Endothelial cell of umbilical vein (primary cell): ENCODE results near the gene CYP27A1.

Experiments
- EZH2 ChIP-seq: IDR thresholded peaks from 2 replicates; pipeline ENCODE4 v1.6.1; 2012; ENCODE audit warnings: borderline replicate concordance, low read depth, mild to moderate bottlenecking, moderate library complexity, low read length, inconsistent platforms; ENCODE audit not compliant: severe bottlenecking
- FOS ChIP-seq: IDR thresholded peaks from 2 replicates; pipeline ENCODE4 v1.6.1; 2011; ENCODE audit warnings: mild to moderate bottlenecking, low read length, moderate library complexity, borderline replicate concordance; ENCODE audit not compliant: insufficient read depth
- GATA2 ChIP-seq: IDR thresholded peaks from 2 replicates; pipeline ENCODE4 v1.7.0; 2011; ENCODE audit warnings: low read depth, mild to moderate bottlenecking, moderate library complexity, mixed read lengths, low read length; ENCODE audit not compliant: insufficient read length, insufficient read depth
- JUN ChIP-seq: IDR thresholded peaks from 2 replicates; pipeline ENCODE4 v1.6.1; 2011; ENCODE audit warnings: borderline replicate concordance, low read depth; ENCODE audit not compliant: insufficient read length, insufficient read depth
- MAX ChIP-seq: IDR thresholded peaks from 2 replicates; pipeline ENCODE4 v1.6.1; 2011; ENCODE audit not compliant: insufficient read depth, insufficient read length
- MYC ChIP-seq: IDR thresholded peaks from one replicate; pipeline ENCODE4 v1.6.1; 2011; ENCODE audit warnings: mild to moderate bottlenecking, low read depth, low read length
- POLR2A ChIP-seq: IDR thresholded peaks from 2 replicates; pipeline ENCODE4 v1.6.1; 2012; ENCODE audit warnings: low read depth, mild to moderate bottlenecking, control low read depth, low read length
- POLR2AphosphoS5 ChIP-seq: IDR thresholded peaks from 2 replicates; pipeline ENCODE4 v1.6.1; 2012; ENCODE audit warnings: low read depth, mild to moderate bottlenecking, control low read depth, low read length, moderate library complexity; ENCODE audit not compliant: insufficient read depth
- TF ChIP-seq, protein P1 (sequence below), 2 donors: IDR thresholded peaks; 1 replicate in 1 of 2; 2 replicates in 1 of 2; pipeline ENCODE4 v1.5.1; 2011; ENCODE audit warnings: low read length in 2 of 2, mild to moderate bottlenecking in 2 of 2, moderate library complexity in 2 of 2, control low read depth in 1 of 2, inconsistent platforms in 1 of 2, low read depth in 1 of 2; ENCODE audit not compliant: insufficient read depth in 1 of 2; ENCODE audit errors: extremely low read depth in 1 of 2

DNA sequence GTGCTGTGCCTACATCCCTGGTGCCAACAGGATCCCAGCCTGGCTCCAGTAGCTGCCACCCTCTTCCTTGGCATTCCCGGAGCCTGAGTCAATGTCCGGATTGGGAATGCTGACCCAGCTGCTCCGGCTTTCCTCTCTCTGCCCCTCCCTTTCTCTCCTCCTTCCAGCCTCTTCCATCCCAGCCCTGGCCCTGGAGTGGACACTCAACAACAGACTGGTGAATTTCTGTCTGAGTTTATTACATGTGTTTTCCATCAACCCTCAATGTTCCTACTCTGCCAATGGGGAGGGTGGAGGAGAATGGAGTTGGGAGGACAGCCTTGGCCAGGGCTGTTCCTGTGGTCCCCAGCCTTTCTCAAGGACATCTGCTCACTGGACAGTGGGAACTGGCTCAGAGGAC lies 50.6 kb downstream of the CYP27A1 start:
- TF ChIP-seq, protein P1, sequence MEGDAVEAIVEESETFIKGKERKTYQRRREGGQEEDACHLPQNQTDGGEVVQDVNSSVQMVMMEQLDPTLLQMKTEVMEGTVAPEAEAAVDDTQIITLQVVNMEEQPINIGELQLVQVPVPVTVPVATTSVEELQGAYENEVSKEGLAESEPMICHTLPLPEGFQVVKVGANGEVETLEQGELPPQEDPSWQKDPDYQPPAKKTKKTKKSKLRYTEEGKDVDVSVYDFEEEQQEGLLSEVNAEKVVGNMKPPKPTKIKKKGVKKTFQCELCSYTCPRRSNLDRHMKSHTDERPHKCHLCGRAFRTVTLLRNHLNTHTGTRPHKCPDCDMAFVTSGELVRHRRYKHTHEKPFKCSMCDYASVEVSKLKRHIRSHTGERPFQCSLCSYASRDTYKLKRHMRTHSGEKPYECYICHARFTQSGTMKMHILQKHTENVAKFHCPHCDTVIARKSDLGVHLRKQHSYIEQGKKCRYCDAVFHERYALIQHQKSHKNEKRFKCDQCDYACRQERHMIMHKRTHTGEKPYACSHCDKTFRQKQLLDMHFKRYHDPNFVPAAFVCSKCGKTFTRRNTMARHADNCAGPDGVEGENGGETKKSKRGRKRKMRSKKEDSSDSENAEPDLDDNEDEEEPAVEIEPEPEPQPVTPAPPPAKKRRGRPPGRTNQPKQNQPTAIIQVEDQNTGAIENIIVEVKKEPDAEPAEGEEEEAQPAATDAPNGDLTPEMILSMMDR (IDR thresholded peaks at IDR 0.05; ENCODE audit: extremely low read depth in 1 of 2, insufficient read depth in 1 of 2, low read depth in 1 of 2, low read length in 2 of 2), result no peak
- TF ChIP-seq EZH2, result no peak
- TF ChIP-seq POLR2AphosphoS5, result peak; percentile 88
- TF ChIP-seq POLR2A, result no peak
- no peak for TF ChIP-seq MAX
- TF ChIP-seq MYC, result no peak
- TF ChIP-seq GATA2, result no peak
- peak; percentile 74 for TF ChIP-seq JUN
- peak; percentile 81 for TF ChIP-seq FOS
